Measurements from ENCODE around the gene ATP1B3.

ATP1B3 gene

DNA sequence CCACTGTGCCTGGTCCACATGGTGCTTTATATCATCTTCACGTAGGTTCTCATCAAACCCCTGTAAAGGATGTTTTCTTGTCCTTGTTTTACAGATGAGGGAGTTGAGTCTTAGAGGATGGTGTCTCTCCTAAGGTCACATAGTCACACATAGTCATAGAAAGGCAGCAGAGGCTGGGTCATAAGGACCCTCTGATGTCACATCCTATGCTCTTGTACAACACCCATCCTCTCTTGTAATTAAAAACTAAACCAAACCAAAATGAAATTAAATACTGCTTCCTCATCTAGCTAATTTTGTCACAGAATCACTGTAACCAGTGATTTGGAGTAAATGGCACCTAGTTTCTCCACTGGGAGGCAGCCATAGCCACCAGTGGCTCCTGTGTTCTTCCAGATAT lies 21.8 kb upstream of the ATP1B3 start:
- no peaks in the 10 kb centered on the region for H3K79me2 ChIP-seq (ENCODE audit: low read length)
- no peak for TF ChIP-seq EZH2phosphoT487 (IDR thresholded peaks at IDR 0.05; ENCODE audit: low read depth)
- TF ChIP-seq, protein P1, sequence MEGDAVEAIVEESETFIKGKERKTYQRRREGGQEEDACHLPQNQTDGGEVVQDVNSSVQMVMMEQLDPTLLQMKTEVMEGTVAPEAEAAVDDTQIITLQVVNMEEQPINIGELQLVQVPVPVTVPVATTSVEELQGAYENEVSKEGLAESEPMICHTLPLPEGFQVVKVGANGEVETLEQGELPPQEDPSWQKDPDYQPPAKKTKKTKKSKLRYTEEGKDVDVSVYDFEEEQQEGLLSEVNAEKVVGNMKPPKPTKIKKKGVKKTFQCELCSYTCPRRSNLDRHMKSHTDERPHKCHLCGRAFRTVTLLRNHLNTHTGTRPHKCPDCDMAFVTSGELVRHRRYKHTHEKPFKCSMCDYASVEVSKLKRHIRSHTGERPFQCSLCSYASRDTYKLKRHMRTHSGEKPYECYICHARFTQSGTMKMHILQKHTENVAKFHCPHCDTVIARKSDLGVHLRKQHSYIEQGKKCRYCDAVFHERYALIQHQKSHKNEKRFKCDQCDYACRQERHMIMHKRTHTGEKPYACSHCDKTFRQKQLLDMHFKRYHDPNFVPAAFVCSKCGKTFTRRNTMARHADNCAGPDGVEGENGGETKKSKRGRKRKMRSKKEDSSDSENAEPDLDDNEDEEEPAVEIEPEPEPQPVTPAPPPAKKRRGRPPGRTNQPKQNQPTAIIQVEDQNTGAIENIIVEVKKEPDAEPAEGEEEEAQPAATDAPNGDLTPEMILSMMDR (IDR thresholded peaks at IDR 0.05; ENCODE audit: low read depth, low read length): no peak
- H3K9me3 ChIP-seq (ENCODE audit: insufficient read depth, low read length): no peaks in the 10 kb centered on the region
- H3K36me3 ChIP-seq (replicated peaks; ENCODE audit: low read depth, low read length): no peaks in the 10 kb centered on the region
- no peak overlapping the region for H3K4me2 ChIP-seq (ENCODE audit: low read length)
- H3K4me1 ChIP-seq (ENCODE audit: low read length): no peaks in the 10 kb centered on the region
- H3K4me3 ChIP-seq (ENCODE audit: low read length): no peak overlapping the region
- H2AFZ ChIP-seq (ENCODE audit: low read depth, low read length): no peak overlapping the region
- no peaks in the 10 kb centered on the region for H4K20me1 ChIP-seq (ENCODE audit: insufficient read depth, low read length)
- H3K27ac ChIP-seq (ENCODE audit: low read length): no peak overlapping the region
- H3K27me3 ChIP-seq (ENCODE audit: low read depth, low read length): no peaks in the 10 kb centered on the region
- no peak overlapping the region for H3K9ac ChIP-seq (ENCODE audit: low read length)

DNA sequence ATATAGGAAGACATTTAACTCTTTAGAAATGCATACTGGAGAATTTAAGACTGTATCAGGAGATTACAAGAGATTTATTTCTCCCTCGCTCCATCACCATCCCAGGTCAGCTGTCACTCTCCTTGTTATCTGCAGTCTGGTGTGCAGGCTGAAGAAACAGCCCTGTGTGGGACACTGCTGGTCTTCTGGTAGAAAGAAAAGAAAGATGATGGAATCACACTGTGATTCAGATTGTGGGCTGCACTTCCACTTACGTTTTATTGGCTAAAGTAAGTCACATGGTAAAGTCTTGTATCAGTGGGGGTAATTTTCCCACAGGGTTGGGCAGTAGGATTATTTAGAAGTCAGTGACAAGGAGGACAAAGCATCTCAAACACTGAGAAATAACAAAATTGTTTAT lies 18.1 kb upstream of the ATP1B3 start:
- Histone ChIP-seq H3K4me2 (ENCODE audit: low read length) (no peak overlapping the region), H3K9ac (ENCODE audit: low read length) (no peak overlapping the region), H4K20me1 (ENCODE audit: insufficient read depth, low read length) (no peaks in the 10 kb centered on the region), H3K27me3 (ENCODE audit: low read depth, low read length) (no peaks in the 10 kb centered on the region), H3K9me3 (ENCODE audit: insufficient read depth, low read length) (no peaks in the 10 kb centered on the region), H3K27ac (ENCODE audit: low read length) (no peak overlapping the region), H3K4me1 (ENCODE audit: low read length) (no peaks in the 10 kb centered on the region), H3K79me2 (ENCODE audit: low read length) (no peaks in the 10 kb centered on the region), H3K36me3 (replicated peaks; ENCODE audit: low read depth, low read length) (no peaks in the 10 kb centered on the region), H2AFZ (ENCODE audit: low read depth, low read length) (0 out of 2 replicates have a peak overlapping the region, but pooled peaks have one; percentile 64), H3K4me3 (ENCODE audit: low read length) (no peak overlapping the region)
- TF ChIP-seq, protein P1 (IDR thresholded peaks at IDR 0.05; ENCODE audit: low read depth, low read length): no peak
- no peak for TF ChIP-seq EZH2phosphoT487 (IDR thresholded peaks at IDR 0.05; ENCODE audit: low read depth)

DNA sequence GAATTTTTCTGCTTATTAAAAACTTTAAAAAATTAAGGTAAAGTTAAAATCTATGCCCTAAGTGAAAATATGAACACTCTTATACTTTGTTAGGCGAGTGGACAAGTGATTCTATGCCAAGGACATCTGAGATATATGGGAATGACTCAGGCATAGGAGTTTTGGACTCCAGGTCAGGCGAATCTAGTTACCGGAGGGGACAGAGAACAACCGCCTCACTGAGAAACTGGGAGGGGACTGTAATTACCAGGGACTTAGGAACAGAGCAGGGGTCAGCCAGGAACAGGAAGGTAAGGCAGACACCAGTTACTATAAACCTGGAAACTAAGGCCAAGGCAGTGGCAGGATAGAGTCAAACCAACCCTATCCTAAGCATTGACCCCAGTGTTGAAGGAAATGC lies 16.8 kb upstream of the ATP1B3 start:
- Histone ChIP-seq H3K4me1 (ENCODE audit: low read length) (0 out of 2 replicates have a peak, but pooled peaks cover 5% of the 10 kb centered on the region), H3K4me3 (ENCODE audit: low read length) (no peak overlapping the region), H3K9ac (ENCODE audit: low read length) (no peak overlapping the region), H3K36me3 (replicated peaks; ENCODE audit: low read depth, low read length) (no peaks in the 10 kb centered on the region), H2AFZ (ENCODE audit: low read depth, low read length) (no peak overlapping the region), H3K9me3 (ENCODE audit: insufficient read depth, low read length) (no peaks in the 10 kb centered on the region), H3K27me3 (ENCODE audit: low read depth, low read length) (no peaks in the 10 kb centered on the region), H3K4me2 (ENCODE audit: low read length) (no peak overlapping the region), H3K79me2 (ENCODE audit: low read length) (no peaks in the 10 kb centered on the region), H4K20me1 (ENCODE audit: insufficient read depth, low read length) (no peaks in the 10 kb centered on the region), H3K27ac (ENCODE audit: low read length) (no peak overlapping the region)
- no peak for TF ChIP-seq EZH2phosphoT487 (IDR thresholded peaks at IDR 0.05; ENCODE audit: low read depth)
- TF ChIP-seq, protein P1 (IDR thresholded peaks at IDR 0.05; ENCODE audit: low read depth, low read length): no peak

DNA sequence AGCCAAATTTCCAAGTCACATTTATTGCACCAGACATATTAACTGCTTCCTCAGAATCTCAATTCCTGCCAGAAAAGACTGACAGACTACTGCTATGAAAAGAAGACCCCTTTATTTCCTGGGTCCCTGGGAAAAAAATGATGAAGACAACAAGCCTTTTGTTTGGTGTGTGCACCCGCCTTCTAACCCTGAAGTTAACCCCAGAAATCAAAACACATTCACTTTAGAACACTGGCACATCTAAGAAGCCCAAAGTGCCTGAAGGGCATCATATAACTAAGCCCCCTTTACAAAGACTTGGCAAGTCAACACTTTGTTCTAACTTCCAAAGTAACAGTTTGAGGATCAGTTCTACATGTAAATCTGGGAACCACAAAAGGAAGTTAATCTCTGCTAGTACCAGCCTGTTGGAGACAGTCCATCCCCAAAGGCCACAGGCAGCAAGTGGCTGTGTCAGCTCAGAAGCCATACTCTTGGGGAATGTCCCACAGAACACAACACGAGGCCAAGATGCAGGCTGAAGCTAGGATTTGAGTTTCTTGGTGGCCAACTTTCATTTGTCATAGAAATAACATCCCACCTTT lies 16.3 kb upstream of the ATP1B3 start:
- 0 out of 2 replicates have a peak, but pooled peaks cover 5% of the 10 kb centered on the region for H3K4me1 ChIP-seq (ENCODE audit: low read length)
- TF ChIP-seq, protein P1 (IDR thresholded peaks at IDR 0.05; ENCODE audit: low read depth, low read length): no peak
- no peak for TF ChIP-seq EZH2phosphoT487 (IDR thresholded peaks at IDR 0.05; ENCODE audit: low read depth)
- H2AFZ ChIP-seq (ENCODE audit: low read depth, low read length): no peak overlapping the region
- H3K36me3 ChIP-seq (replicated peaks; ENCODE audit: low read depth, low read length): no peaks in the 10 kb centered on the region
- no peaks in the 10 kb centered on the region for H4K20me1 ChIP-seq (ENCODE audit: insufficient read depth, low read length)
- H3K27me3 ChIP-seq (ENCODE audit: low read depth, low read length): no peaks in the 10 kb centered on the region
- no peaks in the 10 kb centered on the region for H3K9me3 ChIP-seq (ENCODE audit: insufficient read depth, low read length)
- no peak overlapping the region for H3K9ac ChIP-seq (ENCODE audit: low read length)
- H3K4me3 ChIP-seq (ENCODE audit: low read length): no peak overlapping the region
- H3K27ac ChIP-seq (ENCODE audit: low read length): no peak overlapping the region
- no peaks in the 10 kb centered on the region for H3K79me2 ChIP-seq (ENCODE audit: low read length)
- no peak overlapping the region for H3K4me2 ChIP-seq (ENCODE audit: low read length)

Measured in OCI-LY3 (cell line).